OCI-LY3 (cell line): ENCODE data around the gene MSI2.

ENCODE experiments used
- CTCF ChIP-seq: fragments of 200-600, 300-600 bp; sonication (generic); IDR thresholded peaks from 2 replicates; pipeline ENCODE4 v1.5.1; 2014; ENCODE audit warnings: antibody characterized with exemption, low read length, low read depth
- EZH2phosphoT487 ChIP-seq: fragments of 200-600 bp; shearing (Covaris generic); IDR thresholded peaks from 2 replicates; pipeline ENCODE4 v1.6.1; 2018; ENCODE audit warnings: antibody characterized with exemption, mixed run types, low read depth

GRCh38 chr17:57714665-57715180 is 458.4 kb downstream of the MSI2 start:
- TF ChIP-seq CTCF (no peak), EZH2phosphoT487 (no peak)
